Measurements from ENCODE around the gene HTT. TPM values are rescaled to one million over a fixed set of nuclear protein-coding genes. Genes with fewer than 3 reads are reported as not detected.

The HTT gene
- total RNA-seq, 4 donors from 2014 or later = 28.9 to 141 (median 42.0) TPM

DNA sequence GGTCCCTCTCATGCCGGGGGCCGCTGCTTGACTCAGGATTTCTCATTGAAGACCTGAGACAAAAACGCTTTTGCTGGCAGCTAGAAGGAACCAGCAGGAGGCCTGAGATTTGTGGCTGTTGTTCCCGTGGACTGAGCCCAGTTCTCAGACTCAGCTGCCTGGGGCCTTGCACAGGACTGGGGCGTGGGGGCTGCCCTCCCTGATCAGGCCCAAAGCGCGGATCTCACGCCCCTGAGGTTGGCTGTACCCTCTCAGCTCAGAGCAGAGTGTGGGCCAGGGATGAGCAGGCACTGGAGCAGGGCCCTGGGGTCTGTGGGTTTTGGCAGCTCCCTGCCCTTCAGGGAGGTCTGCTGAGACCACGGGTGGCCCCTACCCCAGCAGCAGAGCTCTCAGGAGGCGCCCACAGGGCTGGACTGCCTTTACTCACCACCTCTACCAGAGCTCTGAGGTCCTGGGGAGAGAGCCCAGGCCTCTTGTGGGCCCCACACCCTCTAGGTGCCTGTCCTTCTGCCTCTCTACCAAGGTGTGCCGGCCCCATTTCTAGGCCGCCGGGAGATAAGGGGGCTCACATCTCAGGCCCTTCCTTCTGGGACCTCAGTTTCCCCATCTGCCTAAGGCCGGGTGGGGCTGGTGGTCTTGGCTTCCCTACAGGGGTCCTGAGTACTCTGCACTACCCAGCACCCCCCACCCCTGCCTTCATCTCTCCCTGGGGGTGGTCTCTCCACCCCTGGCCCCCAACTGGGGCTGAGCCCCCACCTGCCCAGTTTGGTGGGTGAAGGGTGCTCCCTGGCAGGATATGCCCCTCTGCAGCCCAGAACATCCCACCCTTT lies 180.0 kb downstream of the HTT start:
- no peak overlapping the region for H3K4me3 ChIP-seq (ENCODE audit: low read depth, poor library complexity, severe bottlenecking)
- TF ChIP-seq, protein P1, sequence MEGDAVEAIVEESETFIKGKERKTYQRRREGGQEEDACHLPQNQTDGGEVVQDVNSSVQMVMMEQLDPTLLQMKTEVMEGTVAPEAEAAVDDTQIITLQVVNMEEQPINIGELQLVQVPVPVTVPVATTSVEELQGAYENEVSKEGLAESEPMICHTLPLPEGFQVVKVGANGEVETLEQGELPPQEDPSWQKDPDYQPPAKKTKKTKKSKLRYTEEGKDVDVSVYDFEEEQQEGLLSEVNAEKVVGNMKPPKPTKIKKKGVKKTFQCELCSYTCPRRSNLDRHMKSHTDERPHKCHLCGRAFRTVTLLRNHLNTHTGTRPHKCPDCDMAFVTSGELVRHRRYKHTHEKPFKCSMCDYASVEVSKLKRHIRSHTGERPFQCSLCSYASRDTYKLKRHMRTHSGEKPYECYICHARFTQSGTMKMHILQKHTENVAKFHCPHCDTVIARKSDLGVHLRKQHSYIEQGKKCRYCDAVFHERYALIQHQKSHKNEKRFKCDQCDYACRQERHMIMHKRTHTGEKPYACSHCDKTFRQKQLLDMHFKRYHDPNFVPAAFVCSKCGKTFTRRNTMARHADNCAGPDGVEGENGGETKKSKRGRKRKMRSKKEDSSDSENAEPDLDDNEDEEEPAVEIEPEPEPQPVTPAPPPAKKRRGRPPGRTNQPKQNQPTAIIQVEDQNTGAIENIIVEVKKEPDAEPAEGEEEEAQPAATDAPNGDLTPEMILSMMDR (IDR thresholded peaks at IDR 0.05) = no peak
- no peak for TF ChIP-seq POLR2A (IDR thresholded peaks at IDR 0.05)
- intact Hi-C loops (cut with DNase I; ENCODE audit: low total_unique reads) = no loop called here
- DNase-seq (ENCODE audit: low spot score in 2 of 2) = peak in 1 of 2 donors; percentile 75
- 96 to 97% methylated on average over 10 to 14 of the region's 14 CpGs for WGBS, 2 donors

DNA sequence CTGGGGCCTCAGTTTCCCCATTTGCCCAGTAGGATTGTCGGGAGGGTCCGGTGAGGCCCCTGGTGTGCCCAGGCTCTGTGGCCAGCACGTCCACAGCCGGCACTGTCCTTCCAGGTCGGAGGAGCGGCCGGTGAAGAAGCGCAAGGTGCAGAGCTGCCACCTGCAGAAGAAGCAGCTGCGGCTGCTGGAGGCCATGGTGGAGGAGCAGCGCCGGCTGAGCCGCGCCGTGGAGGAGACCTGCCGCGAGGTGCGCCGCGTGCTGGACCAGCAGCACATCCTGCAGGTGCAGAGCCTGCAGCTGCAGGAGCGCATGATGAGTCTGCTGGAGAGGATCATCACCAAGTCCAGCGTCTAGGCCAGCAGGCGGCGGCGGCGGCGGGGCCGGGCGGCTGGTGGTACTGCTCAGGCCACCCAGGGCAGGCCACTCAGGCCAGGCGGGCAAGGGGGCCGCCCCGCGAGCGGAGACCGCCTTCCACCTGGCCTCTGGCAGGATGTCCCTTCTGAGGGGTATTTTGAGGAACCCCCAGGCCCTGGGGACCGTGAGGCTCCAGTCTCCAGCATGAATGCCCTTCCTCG lies 181.2 kb downstream of the HTT start:
- intact Hi-C loops (cut with DNase I; ENCODE audit: low total_unique reads) = no loop called here
- DNase-seq (ENCODE audit: low spot score in 2 of 2) = peak in 1 of 2 donors; percentile 76
- TF ChIP-seq POLR2A (IDR thresholded peaks at IDR 0.05) = no peak
- TF ChIP-seq, protein P1 (IDR thresholded peaks at IDR 0.05) = no peak
- H3K4me3 ChIP-seq (ENCODE audit: low read depth, poor library complexity, severe bottlenecking) = no peak overlapping the region
- 93 to 97% methylated on average over 30 to 36 of the region's 36 CpGs for WGBS, 2 donors

DNA sequence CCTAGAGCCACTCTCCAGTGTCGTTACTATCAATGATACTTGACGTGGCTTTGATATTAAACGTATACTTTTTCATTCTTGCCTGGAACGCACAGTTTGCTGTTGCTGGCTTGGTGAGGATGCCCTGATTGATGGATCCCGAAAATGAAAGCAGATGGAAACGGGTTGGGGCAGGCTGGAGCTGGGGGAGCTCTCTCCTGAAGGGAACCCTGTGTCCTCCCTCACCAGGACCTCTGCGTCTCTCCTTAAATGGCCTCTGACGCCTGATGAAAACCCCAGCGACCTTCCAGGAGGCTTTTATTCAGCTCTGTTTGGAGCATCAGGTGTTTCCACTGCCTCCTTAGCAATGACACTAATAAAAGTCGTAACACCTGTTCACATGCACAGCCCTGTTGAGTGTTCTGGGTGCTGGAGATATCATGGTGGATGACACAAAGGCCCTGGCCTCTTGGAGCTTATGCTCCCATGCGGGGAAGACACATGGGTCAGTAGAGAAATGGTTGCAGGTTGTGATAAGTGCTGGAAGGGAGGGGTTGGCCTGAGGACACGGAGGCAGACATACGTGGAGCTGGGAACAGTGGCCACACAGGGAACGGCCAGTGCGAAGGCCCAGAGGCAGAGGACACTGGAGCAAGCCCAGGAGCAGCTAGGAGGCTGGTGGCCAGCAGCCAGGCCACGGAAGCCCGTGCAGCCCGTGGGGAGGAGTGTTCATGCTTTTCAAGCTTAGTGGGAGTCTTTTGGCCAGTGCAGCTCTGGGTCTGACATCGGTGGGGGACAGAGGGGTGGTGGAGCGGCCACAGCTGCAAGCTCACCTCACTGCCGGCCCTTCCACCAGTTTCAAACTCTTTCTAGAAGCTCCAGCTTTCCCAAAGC lies 182.0 kb downstream of the HTT start:
- TF ChIP-seq POLR2A (IDR thresholded peaks at IDR 0.05) = no peak
- TF ChIP-seq, protein P1 (IDR thresholded peaks at IDR 0.05) = no peak
- intact Hi-C loops (cut with DNase I; ENCODE audit: low total_unique reads) = no loop called here
- H3K4me3 ChIP-seq (ENCODE audit: low read depth, poor library complexity, severe bottlenecking) = no peak overlapping the region
- DNase-seq (ENCODE audit: low spot score in 2 of 2) = peak in 1 of 2 donors; percentile 73
- 85 to 89% methylated on average over 20 to 21 of the region's 21 CpGs for WGBS, 2 donors

DNA sequence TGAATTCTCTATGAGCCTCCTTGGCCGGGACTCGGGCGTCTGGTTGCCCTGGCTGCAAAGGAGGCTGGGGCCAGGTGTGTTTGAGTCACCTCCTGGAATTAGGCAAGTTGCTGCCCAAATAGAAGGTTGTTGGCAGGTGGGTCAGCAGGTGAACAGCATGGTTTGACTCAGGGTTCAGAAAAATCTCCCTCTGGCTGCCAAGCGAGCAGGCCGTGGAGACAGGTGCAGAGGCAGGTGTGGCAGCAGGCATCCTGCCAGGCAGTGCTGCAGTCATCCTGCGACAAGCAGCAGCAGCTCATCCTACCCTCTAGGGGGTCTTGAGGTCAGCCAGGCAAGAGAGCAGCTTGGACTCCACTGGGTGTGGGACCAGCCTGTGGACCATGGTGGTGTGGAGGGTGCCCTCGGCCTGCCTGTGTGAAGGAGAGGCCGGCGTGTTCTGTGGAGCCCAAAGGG lies 182.6 kb downstream of the HTT start:
- intact Hi-C loops (cut with DNase I; ENCODE audit: low total_unique reads) = no loop called here
- TF ChIP-seq POLR2A (IDR thresholded peaks at IDR 0.05) = no peak
- TF ChIP-seq, protein P1 (IDR thresholded peaks at IDR 0.05) = no peak
- 71 to 85% methylated on average over 8 to 9 of the region's 9 CpGs for WGBS, 2 donors
- no peak overlapping the region for H3K4me3 ChIP-seq (ENCODE audit: low read depth, poor library complexity, severe bottlenecking)
- peak in 1 of 2 donors; percentile 77 for DNase-seq (ENCODE audit: low spot score in 2 of 2)

DNA sequence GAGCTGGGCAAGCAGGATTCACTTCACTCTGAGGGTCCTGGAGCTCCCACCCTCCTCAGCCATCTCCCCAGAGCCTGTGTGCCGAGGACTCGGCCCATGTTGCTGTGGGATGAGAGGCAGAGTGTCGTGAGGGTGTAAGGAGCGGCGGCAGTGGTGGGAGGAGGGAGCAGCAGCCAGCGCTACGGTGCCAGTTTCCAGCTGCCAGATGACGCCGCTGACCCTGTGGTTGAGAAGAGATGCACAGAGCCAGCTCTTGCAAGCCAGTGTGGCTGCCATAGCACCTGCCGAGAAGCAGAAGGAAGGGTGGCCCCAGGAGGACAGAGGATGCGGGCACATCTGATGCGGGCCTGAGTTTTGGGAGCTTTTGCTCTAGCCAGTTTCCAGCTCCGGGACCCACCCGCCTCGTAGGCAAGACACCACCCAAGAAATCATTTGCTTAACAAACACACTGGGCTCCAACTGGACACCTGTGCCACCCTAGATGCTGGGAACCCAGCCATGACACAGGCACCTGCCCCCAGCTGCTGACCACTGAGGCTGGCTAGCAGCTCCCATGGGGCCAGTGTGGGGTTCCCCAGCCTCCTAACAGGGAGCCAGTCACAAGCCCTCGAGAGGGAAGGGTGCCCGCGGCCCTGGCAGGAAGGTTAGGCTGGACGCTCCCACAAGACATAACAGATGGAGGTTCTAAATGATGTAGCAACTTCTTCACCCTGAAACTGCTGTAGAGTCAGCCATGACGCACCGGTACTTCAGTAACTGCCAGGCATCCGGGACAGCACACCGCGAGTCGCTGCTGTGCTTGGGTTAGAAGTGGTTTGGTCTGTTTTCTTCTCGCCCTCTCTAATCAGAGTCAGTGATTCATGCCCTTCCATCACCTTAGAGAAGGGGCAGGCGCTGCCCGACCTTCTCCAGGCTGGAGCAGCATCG lies 183.3 kb downstream of the HTT start:
- intact Hi-C loops (cut with DNase I; ENCODE audit: low total_unique reads) = no loop called here
- TF ChIP-seq, protein P1 (IDR thresholded peaks at IDR 0.05) = no peak
- TF ChIP-seq POLR2A (IDR thresholded peaks at IDR 0.05) = no peak
- 77 to 89% methylated on average over 29 of the region's 29 CpGs for WGBS, 2 donors
- no peak overlapping the region for H3K4me3 ChIP-seq (ENCODE audit: low read depth, poor library complexity, severe bottlenecking)
- peak in 1 of 2 donors; percentile 80 for DNase-seq (ENCODE audit: low spot score in 2 of 2)

Data from lower leg skin (tissue), 4 donors.